Measurements from ENCODE around the gene ADGRA3. TPM values are rescaled to one million over a fixed set of nuclear protein-coding genes. Genes with fewer than 3 reads are reported as not detected.

ADGRA3 gene
- total RNA-seq, 1 experiment from 2014 or later: 56.5 TPM

DNA sequence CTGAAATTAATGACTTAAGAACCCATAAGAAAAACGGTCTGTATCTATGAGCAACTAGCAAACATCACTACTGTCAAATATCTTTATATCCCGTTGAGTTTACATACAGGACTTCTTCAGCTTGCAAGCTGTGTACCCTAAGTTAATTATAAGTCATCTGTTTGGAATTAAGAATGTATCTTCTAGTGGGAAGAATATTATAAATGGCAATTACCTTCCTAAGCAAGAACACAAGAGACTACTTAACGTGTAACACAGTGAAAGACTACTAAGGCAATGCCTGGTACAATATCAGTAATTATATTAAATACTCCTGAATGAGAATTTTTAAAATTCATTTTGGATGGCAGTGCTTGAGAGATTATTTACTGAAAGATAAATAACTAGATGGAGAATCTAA is 58.5 kb downstream of the ADGRA3 start:
- H3K9me3 Mint-ChIP-seq: no peaks in the 10 kb centered on the region
- H4K5ac ChIP-seq (ENCODE audit: insufficient read length, low read depth, low read length): no peak overlapping the region
- H2BK120ac ChIP-seq (ENCODE audit: low read depth, low read length, poor library complexity, severe bottlenecking): no peak overlapping the region
- WGBS (ENCODE audit: extremely low coverage, insufficient read length, low lambda C conversion rate): no CpG with 5 or more reads among the region's 3 CpGs
- H3K27me3 Mint-ChIP-seq (ENCODE audit: low read depth): no peaks in the 10 kb centered on the region
- no peak overlapping the region for H3K4me3 Mint-ChIP-seq
- H2AK5ac ChIP-seq (ENCODE audit: insufficient read length, low read length): no peak overlapping the region
- no peaks in the 10 kb centered on the region for H3K27me3 ChIP-seq (ENCODE audit: insufficient read depth, low read length)
- peaks cover 8 to 15% (median 11%) of the 10 kb centered on the region in 3 experiments; a peak in 6 of 7 replicates for H3K36me3 Mint-ChIP-seq (ENCODE audit: insufficient read depth in 1 of 3, low read depth in 3 of 3)
- H3K9me3 ChIP-seq (ENCODE audit: control insufficient read depth, low read depth, low read length): no peaks in the 10 kb centered on the region
- H2BK15ac ChIP-seq (ENCODE audit: low read depth, low read length): no peak overlapping the region
- TF ChIP-seq, protein P1, sequence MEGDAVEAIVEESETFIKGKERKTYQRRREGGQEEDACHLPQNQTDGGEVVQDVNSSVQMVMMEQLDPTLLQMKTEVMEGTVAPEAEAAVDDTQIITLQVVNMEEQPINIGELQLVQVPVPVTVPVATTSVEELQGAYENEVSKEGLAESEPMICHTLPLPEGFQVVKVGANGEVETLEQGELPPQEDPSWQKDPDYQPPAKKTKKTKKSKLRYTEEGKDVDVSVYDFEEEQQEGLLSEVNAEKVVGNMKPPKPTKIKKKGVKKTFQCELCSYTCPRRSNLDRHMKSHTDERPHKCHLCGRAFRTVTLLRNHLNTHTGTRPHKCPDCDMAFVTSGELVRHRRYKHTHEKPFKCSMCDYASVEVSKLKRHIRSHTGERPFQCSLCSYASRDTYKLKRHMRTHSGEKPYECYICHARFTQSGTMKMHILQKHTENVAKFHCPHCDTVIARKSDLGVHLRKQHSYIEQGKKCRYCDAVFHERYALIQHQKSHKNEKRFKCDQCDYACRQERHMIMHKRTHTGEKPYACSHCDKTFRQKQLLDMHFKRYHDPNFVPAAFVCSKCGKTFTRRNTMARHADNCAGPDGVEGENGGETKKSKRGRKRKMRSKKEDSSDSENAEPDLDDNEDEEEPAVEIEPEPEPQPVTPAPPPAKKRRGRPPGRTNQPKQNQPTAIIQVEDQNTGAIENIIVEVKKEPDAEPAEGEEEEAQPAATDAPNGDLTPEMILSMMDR (conservative IDR thresholded peaks at IDR 0.05): no peak
- no peak overlapping the region for H3K4ac ChIP-seq (ENCODE audit: low read depth, low read length)
- no peaks in the 10 kb centered on the region; the same call in 1 of the 2 replicates for H3K4me1 ChIP-seq (ENCODE audit: insufficient read depth, low read length)
- no peak overlapping the region for H3K9ac ChIP-seq (ENCODE audit: extremely low read depth, insufficient read length, low read length)
- no peak overlapping the region for H2BK20ac ChIP-seq (ENCODE audit: low read depth, low read length, poor library complexity, severe bottlenecking)
- H3K79me2 ChIP-seq (ENCODE audit: insufficient read depth, low read length): no peaks in the 10 kb centered on the region
- H3K4me1 Mint-ChIP-seq: peaks cover 25 to 29% of the 10 kb centered on the region in 2 experiments
- no peak overlapping the region for H3K27ac ChIP-seq (ENCODE audit: insufficient read length, low read depth, low read length)
- H2AFZ ChIP-seq (ENCODE audit: low read length): no peak overlapping the region
- no peak overlapping the region for H3T11ph ChIP-seq (ENCODE audit: low read length)
- H3K14ac ChIP-seq (ENCODE audit: insufficient read depth, low read length): no peak overlapping the region
- no peak overlapping the region for H3K56ac ChIP-seq (ENCODE audit: insufficient read length, low read depth, low read length)
- no peaks in the 10 kb centered on the region for H3K79me1 ChIP-seq (ENCODE audit: insufficient read depth, low read depth, low read length, poor library complexity, severe bottlenecking)
- no peak overlapping the region for H2BK5ac ChIP-seq (ENCODE audit: insufficient read length, low read length)
- H2BK12ac ChIP-seq (ENCODE audit: insufficient read length, low read depth, low read length): no peak overlapping the region
- no peaks in the 10 kb centered on the region for H4K20me1 ChIP-seq (ENCODE audit: control insufficient read depth, insufficient read depth, insufficient read length)
- H3K23ac ChIP-seq (ENCODE audit: insufficient read length, low read depth, low read length): no peak overlapping the region
- no peak overlapping the region for H4K91ac ChIP-seq (ENCODE audit: insufficient read length, low read depth, low read length)
- H3K27ac Mint-ChIP-seq: no peak overlapping the region
- H3K18ac ChIP-seq (ENCODE audit: insufficient read length, low read depth, low read length): no peak overlapping the region
- no peak overlapping the region for H4K8ac ChIP-seq (replicated peaks; ENCODE audit: insufficient read length, low read depth, low read length)
- no peaks in the 10 kb centered on the region for H3K23me2 ChIP-seq (ENCODE audit: insufficient read length, low read depth, low read length, poor library complexity, severe bottlenecking)
- no peak for DNase-seq
- no peak overlapping the region for H3K4me2 ChIP-seq (ENCODE audit: insufficient read depth, insufficient read length, low read length)

Data from H9 (cell line).